Activated naive CD4-positive, alpha-beta T cell treated with anti-CD3 and anti-CD28 coated beads, Interleukin-2, amount 50 U/mL, for 24 hours (primary cell): ENCODE data around the gene THAP4.

ENCODE experiments used
- H3K27ac Mint-ChIP-seq: one replicate; pipeline ENCODE4 v1.8.0; 2021; ENCODE audit warnings: mild to moderate bottlenecking, mixed read lengths
- H3K27me3 Mint-ChIP-seq: one replicate; pipeline ENCODE4 v1.8.0; 2021; ENCODE audit warnings: mixed read lengths
- H3K36me3 Mint-ChIP-seq: one replicate; pipeline ENCODE4 v1.8.0; 2021; ENCODE audit warnings: mixed read lengths
- H3K4me1 Mint-ChIP-seq: one replicate; pipeline ENCODE4 v1.8.0; 2021; ENCODE audit warnings: mixed read lengths
- H3K4me3 Mint-ChIP-seq: one replicate; pipeline ENCODE4 v1.8.0; 2021; ENCODE audit warnings: mild to moderate bottlenecking, mixed read lengths
- H3K9me3 Mint-ChIP-seq: one replicate; pipeline ENCODE4 v1.8.0; 2021; ENCODE audit warnings: mixed read lengths

Gene THAP4

GRCh38 chr2:241612156-241613016, 24.6 kb downstream of the THAP4 start:
- Mint-ChIP-seq H3K4me1 (peaks cover 45% of the 10 kb centered on the region), H3K4me3 (no peak overlapping the region), H3K27ac (peak overlapping the region; percentile 1)

GRCh38 chr2:241611062-241611461, 25.9 kb downstream of the THAP4 start:
- H3K4me1 Mint-ChIP-seq: peaks cover 32% of the 10 kb centered on the region
- H3K27ac Mint-ChIP-seq: no peak overlapping the region

More at GRCh38 chr2:241612156-241613016, 24.6 kb downstream of the THAP4 start:
- Mint-ChIP-seq H3K36me3 (peaks cover 6% of the 10 kb centered on the region), H3K9me3 (no peaks in the 10 kb centered on the region), H3K27me3 (no peaks in the 10 kb centered on the region)

GRCh38 chr2:241609859-241610793, 26.8 kb downstream of the THAP4 start:
- Mint-ChIP-seq H3K36me3 (peaks cover 4% of the 10 kb centered on the region), H3K27ac (no peak overlapping the region), H3K4me1 (peaks cover 26% of the 10 kb centered on the region), H3K27me3 (no peaks in the 10 kb centered on the region), H3K4me3 (peak overlapping the region; percentile 39), H3K9me3 (no peaks in the 10 kb centered on the region)

More at GRCh38 chr2:241611062-241611461, 25.9 kb downstream of the THAP4 start:
- Mint-ChIP-seq H3K4me3 (peak overlapping the region; percentile 39), H3K27me3 (no peaks in the 10 kb centered on the region), H3K9me3 (no peaks in the 10 kb centered on the region), H3K36me3 (peaks cover 5% of the 10 kb centered on the region)

- Mint-ChIP-seq H3K27ac (peak overlapping the region; percentile 23), H3K4me1 (peaks cover 22% of the 10 kb centered on the region)
These were observed 28.1 kb downstream of the THAP4 start for GRCh38 chr2:241608881-241609280.

GRCh38 chr2:241607162-241607885, 29.6 kb downstream of the THAP4 start:
- Mint-ChIP-seq H3K27me3 (no peaks in the 10 kb centered on the region), H3K36me3 (peaks cover 1% of the 10 kb centered on the region), H3K4me3 (no peak overlapping the region)

More at GRCh38 chr2:241608881-241609280, 28.1 kb downstream of the THAP4 start:
- Mint-ChIP-seq H3K36me3 (peaks cover 1% of the 10 kb centered on the region), H3K4me3 (peak overlapping the region; percentile 81), H3K9me3 (no peaks in the 10 kb centered on the region), H3K27me3 (no peaks in the 10 kb centered on the region)

GRCh38 chr2:241606186-241606585, 30.8 kb downstream of the THAP4 start:
- Mint-ChIP-seq H3K9me3 (no peaks in the 10 kb centered on the region), H3K36me3 (peaks cover 4% of the 10 kb centered on the region), H3K4me1 (peaks cover 17% of the 10 kb centered on the region), H3K27me3 (no peaks in the 10 kb centered on the region), H3K4me3 (no peak overlapping the region), H3K27ac (no peak overlapping the region)

More at GRCh38 chr2:241607162-241607885, 29.6 kb downstream of the THAP4 start:
- no peaks in the 10 kb centered on the region for H3K9me3 Mint-ChIP-seq
- H3K27ac Mint-ChIP-seq: no peak overlapping the region
- peaks cover 22% of the 10 kb centered on the region for H3K4me1 Mint-ChIP-seq

- Mint-ChIP-seq H3K27ac (no peak overlapping the region), H3K36me3 (peaks cover 10% of the 10 kb centered on the region), H3K27me3 (no peaks in the 10 kb centered on the region), H3K9me3 (no peaks in the 10 kb centered on the region), H3K4me3 (no peak overlapping the region), H3K4me1 (peaks cover 4% of the 10 kb centered on the region)
These were observed 33.3 kb downstream of the THAP4 start for GRCh38 chr2:241603686-241604085.

- H3K27me3 Mint-ChIP-seq: no peaks in the 10 kb centered on the region
- no peak overlapping the region for H3K27ac Mint-ChIP-seq
- no peaks in the 10 kb centered on the region for H3K4me1 Mint-ChIP-seq
- H3K36me3 Mint-ChIP-seq: peaks cover 13% of the 10 kb centered on the region
- H3K9me3 Mint-ChIP-seq: no peaks in the 10 kb centered on the region
- H3K4me3 Mint-ChIP-seq: no peak overlapping the region
These were observed 34.2 kb downstream of the THAP4 start for GRCh38 chr2:241602720-241603119.

GRCh38 chr2:241601841-241602240, 35.1 kb downstream of the THAP4 start:
- no peak overlapping the region for H3K4me3 Mint-ChIP-seq
- peaks cover 13% of the 10 kb centered on the region for H3K36me3 Mint-ChIP-seq
- H3K27me3 Mint-ChIP-seq: no peaks in the 10 kb centered on the region
- H3K4me1 Mint-ChIP-seq: no peaks in the 10 kb centered on the region
- H3K9me3 Mint-ChIP-seq: no peaks in the 10 kb centered on the region
- no peak overlapping the region for H3K27ac Mint-ChIP-seq

GRCh38 chr2:241599615-241600014, 37.3 kb downstream of the THAP4 start:
- Mint-ChIP-seq H3K27ac (no peak overlapping the region), H3K27me3 (no peaks in the 10 kb centered on the region), H3K9me3 (no peaks in the 10 kb centered on the region), H3K4me1 (no peaks in the 10 kb centered on the region), H3K36me3 (peaks cover 12% of the 10 kb centered on the region), H3K4me3 (no peak overlapping the region)

- H3K27ac Mint-ChIP-seq: no peak overlapping the region
- no peak overlapping the region for H3K4me3 Mint-ChIP-seq
- peaks cover 13% of the 10 kb centered on the region for H3K36me3 Mint-ChIP-seq
- H3K27me3 Mint-ChIP-seq: no peaks in the 10 kb centered on the region
- H3K9me3 Mint-ChIP-seq: no peaks in the 10 kb centered on the region
- no peaks in the 10 kb centered on the region for H3K4me1 Mint-ChIP-seq
These were observed 38.5 kb downstream of the THAP4 start for GRCh38 chr2:241598487-241598886.

GRCh38 chr2:241598061-241598460, 38.9 kb downstream of the THAP4 start:
- Mint-ChIP-seq H3K36me3 (peaks cover 13% of the 10 kb centered on the region), H3K4me1 (no peaks in the 10 kb centered on the region), H3K27me3 (no peaks in the 10 kb centered on the region), H3K9me3 (no peaks in the 10 kb centered on the region), H3K4me3 (no peak overlapping the region), H3K27ac (no peak overlapping the region)

GRCh38 chr2:241597561-241597960, 39.4 kb downstream of the THAP4 start:
- H3K27me3 Mint-ChIP-seq: no peaks in the 10 kb centered on the region
- no peaks in the 10 kb centered on the region for H3K9me3 Mint-ChIP-seq
- no peak overlapping the region for H3K27ac Mint-ChIP-seq
- H3K4me1 Mint-ChIP-seq: no peaks in the 10 kb centered on the region
- H3K36me3 Mint-ChIP-seq: peaks cover 13% of the 10 kb centered on the region
- H3K4me3 Mint-ChIP-seq: no peak overlapping the region

GRCh38 chr2:241595600-241596140, 41.3 kb downstream of the THAP4 start:
- Mint-ChIP-seq H3K4me3 (no peak overlapping the region), H3K4me1 (no peaks in the 10 kb centered on the region), H3K27ac (no peak overlapping the region), H3K36me3 (peaks cover 8% of the 10 kb centered on the region), H3K27me3 (no peaks in the 10 kb centered on the region), H3K9me3 (no peaks in the 10 kb centered on the region)

- Mint-ChIP-seq H3K4me1 (no peaks in the 10 kb centered on the region), H3K4me3 (no peak overlapping the region), H3K36me3 (peaks cover 16% of the 10 kb centered on the region), H3K27ac (no peak overlapping the region), H3K27me3 (no peaks in the 10 kb centered on the region), H3K9me3 (no peaks in the 10 kb centered on the region)
These were observed 43.7 kb downstream of the THAP4 start for GRCh38 chr2:241593271-241593670.
